NCI-H2227 (cell line): Measurements from ENCODE around the gene GSC2.
A peak's percentile ranks its signal among the peaks of the same experiment; 100 is the strongest.
"Not testable (repeated sequence)": the region's sequence is repeated elsewhere in the genome, so short reads cannot be mapped to it uniquely, and the experiment has no call there.

Experiments
- DNase-seq: peaks from one replicate; lab custom pipeline; 2025; ENCODE audit not compliant: unreplicated experiment; lab: John Stamatoyannopoulos, UW

GSC2 gene

DNA sequence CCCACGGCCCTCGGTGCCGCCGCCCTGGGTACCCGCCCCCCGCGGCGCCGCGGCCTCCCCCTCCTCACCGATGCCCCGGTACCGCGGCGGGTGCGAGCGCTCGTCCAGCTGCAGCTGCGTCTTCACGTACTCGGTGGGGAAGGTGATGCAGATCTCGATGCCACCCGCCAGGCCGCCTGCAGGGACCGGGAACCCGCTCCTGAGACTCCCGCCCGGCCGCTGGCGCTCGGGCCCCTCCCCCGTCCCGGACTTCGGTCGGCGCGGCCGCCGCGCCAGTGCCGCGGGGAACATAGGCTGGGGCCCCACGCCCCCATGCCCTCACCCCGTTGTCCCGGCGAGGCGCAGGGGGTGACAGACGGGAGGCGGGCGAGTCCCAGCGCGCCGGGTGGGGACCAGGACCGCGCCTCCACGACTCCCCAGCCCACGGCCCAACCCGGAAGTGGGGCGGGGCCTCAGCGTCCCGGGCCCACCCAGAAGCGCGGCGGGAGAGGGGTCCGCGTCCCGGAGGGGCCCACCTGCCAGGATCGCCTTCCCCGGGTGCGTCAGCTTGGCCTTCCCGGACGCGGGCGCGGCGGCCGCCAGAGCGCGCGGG lies 28.1 kb upstream of the GSC2 start:
- DNase-seq: peak; percentile 89

DNA sequence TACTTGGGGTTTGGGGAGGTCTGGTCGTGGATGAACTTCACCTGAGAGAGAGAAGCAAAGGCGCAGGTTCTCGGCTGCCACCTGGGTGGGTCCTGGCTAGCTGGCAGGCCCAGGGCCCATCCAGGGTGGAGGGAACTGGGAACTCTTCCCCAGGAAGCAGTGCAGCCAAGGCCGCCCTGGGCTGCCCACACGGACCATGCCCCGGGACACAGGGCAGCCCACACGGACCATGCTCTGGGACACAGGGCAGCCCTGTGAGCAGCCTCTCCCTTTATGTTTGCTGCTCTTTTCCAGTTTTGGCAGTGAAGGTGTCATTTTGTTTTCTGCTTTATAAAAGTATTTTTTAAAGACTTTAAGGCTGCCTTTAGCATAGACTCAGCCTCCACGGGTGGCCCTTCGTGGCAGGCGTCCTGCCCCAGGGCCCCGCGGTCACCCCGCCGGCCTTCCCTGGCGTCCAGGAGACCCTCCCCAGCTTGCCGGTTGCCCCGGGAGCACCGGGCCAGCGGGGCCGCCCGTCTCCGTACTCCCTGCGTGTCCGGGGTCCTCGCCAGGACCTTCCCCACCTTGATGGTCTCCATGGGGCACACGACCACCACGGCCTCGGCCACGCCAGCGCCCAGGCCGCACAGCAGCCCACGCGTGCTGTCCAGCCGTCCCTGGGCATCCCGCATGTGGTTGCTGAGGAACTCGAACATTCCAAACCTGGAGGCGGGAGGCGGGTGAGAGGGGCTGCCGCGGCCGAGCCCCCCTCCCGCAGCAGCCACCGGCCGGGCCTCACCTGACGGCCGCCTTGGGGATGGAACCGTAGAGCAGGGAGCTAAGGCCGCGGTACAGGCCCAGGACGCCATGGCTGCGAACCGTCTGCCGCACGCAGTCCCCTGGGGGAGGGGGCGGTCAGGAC lies 27.3 kb upstream of the GSC2 start:
- no peak for DNase-seq

DNA sequence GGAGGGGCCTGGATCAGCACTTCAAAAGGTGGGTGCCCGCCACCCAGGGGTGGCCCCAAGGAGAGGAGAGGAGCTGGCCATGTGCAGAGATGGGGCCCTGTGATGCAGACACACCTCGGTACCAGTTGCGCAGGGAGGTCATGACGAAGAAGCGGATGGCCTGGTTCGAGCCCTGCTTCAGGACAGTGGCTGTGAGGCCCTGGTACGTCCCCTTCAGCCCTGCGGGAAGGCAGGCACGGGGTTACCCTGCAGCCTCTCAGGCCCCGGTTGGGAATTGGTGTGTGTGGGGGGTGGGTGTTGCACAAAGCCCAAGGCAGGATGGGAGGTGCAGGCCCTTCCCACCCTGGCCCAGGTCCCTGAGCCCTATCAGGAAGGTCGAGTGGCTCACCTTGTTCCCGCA lies 26.6 kb upstream of the GSC2 start:
- no peak for DNase-seq

DNA sequence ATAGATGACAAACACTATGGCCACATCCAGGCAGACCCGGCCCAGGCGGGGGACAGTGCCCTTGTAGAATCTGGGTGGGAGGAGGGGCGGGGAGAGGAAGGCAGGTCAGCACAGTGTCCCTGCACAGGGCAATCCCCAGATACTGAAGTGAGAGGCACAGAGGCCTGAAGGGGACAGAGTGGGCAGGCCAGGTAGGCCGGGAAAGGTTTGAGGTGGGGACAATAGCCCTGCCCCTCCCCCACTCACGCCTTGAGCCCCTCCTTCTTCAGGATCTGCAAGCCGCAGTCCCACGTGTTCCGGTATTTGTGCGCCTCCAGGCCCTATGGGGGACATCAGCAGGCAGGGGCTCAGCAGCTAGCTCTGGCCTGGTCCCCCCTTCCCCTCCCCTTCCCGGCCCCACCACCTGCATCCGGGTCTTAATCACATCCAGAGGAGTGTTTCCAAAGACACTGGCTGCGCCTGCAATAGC lies 26.1 kb upstream of the GSC2 start:
- DNase-seq: no peak

DNA sequence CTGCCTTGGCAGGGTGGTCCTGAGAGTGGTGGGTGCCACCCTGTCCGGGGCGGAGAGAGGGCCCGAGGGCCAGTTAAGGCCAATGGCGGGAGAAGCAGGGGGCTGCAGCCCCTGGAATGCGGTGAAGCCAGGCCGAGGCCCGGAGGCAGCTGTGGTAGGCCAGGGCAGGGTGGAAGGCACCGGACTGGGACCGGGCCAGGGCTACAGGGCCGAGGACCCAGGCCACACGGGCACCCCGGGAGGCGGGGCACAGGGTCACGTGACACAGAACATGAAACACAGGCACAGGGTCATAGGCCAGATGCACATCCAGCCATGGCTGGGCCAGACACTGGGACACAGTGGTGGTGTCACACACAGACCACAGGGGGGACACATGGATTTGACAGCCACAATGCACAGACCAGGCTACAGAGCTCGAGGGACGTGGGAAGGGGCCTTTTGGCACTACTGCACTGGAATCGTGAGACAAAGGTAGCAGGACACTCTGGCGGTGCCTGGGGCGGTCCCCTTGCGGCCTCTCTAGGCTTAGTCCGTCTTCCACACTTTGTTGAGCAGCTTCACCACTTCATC lies 25.6 kb upstream of the GSC2 start:
- no peak for DNase-seq

DNA sequence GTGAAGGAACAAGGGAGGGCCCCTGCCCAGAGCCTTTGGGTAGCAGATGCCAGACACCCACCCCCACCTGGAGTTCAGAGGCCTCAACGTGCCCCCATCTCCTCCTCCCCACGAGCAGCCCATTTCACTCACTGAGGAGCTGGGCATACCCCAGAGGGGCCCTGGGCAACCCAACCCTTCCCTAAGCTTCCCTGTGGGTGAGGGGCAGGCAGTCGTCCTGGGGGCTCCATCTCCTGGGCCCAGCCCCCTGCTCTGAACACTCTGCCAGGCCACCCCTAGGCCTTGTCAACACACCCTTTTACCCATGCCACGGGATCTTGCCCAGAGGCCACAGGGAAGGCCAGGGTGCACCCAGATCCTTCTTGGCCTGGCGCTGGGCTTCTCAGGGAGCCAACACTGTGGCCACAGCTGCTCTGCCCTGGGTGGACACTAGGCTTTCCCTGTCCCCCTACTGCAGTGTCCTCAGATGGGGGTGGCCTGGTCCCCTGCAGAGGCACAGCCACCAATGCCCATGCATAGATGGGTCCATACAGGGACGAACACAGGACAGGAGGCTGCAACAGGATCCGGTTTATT lies 25.0 kb upstream of the GSC2 start:
- DNase-seq: no peak

DNA sequence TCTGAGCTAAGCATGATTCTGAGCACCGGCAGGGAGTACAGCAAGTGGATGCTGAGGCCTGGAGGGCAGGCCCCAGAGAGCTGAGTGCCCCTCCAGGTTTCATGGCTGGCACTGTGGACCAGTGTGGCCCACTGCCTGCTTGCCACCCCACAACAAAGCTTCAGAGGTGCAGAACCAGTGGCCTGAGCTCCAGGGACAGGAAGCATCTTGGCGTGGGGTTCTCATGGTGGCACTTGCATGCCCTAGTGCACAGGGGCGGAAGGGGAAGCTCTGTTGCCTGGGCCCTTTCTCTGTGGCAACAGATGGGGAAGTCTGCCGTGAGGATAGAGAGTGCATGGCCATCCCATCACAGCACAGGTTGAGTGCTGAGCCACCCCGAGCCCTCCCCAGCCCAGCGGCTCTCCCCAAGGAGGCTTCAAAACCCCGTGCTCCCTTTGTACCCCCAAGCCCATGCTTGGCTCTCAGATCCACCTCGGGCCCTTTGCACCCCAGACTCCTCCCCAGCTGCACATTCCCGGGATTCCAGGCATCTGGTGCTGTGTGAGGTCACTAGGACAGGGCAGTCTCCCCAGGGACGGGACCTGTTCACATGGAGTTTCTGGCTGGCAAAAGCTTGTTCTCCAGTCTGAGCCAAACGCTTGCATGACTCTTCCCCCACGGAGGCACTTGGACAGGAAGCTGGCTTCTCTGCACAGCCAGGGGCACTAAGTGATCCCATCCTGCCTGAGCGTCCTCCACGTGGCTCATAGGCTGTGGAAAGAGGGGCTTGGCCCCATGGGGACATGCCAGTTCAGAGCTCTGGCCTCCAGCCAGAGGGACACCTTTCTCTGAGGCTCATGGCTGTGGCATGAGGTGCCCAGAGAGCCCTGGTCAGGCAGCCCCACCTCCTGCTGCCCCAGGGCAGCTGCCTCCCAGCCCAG lies 24.3 kb upstream of the GSC2 start:
- DNase-seq: no peak

DNA sequence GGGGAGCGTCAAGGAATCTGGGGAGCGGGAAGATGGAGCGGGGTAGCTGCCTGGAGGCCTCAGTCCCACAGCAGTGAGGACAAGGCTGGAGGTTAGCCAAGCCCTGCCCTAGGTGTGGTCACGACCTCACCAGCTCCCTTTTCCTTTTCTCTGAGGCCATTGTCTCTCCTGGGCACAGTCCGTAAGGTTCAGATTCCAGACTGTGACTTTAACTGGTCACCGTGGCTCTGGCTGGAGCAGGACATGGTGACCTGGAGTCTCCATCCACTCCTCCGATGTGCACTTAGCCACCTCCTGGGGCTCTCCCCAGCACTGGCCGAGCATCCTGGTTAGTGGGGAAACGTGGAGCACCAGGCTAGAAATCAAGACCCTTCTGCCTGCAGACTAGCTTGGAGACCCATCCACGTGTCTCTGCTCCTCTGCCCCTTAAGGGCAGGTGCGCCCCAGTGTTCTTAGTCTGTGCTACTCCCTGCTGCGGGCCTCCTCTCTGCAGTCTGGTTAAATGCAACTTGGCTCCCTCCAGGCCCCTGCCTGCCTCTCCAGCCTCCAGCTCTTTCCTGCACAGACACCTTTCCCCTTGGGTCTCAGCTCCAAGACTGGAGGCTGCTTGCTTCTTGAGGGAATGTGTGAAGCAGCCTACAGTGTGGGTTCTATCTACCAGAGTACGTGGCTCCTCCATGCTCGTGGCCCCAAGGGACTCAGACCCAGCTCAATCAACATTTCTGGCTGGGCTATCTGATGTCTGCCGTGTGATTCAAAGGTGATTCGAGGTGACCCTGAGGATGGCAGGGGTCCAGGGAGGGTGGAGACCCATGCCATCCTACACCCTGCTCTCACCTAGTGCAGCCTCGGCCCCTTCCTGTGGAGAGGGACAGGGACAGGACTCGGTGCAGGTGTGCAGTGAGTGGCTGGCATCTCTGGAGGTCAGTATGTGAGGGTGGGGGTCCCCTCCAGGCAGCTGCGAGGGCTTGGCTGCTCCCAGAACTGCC lies 23.2 kb upstream of the GSC2 start:
- DNase-seq: no peak

DNA sequence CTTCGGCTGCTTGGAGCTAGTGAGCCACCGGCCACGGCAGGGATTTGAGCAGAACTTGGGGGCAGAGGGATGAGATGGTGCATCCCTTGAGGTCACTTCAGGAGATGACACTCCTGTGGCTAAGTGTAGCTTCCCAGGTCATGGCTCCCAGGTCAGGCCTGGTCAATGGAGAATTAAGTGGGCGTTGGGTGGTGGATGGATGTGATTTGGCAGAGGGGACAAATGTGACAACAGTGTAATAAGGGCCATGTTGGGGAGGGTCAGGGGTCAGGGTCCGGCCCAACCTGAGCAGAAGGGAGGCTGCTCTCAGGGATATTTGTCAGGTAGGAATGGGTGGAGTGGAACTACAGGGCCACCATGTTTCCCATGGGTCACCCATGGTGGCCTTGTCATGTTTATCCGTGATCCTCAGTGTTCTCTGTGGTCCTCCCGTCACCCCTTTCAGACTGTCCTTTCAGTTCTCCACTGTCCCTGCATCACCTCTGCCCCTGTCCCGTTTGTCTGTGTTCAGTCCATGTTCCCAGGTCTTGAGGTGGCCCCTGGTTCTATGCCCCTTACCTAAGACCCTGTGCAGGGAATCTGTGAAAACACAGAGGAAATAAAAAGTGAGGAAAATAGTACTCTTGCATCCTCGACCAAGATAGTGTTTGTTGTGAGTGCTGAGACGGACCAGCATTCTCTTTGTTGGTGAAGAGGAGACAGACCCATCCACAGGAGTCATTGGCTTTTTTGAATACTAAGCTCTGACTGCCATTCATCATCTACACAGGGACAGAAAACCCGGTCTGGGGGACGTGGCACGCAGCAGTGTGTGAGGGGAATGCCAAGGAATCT lies 22.3 kb upstream of the GSC2 start:
- DNase-seq: no peak

DNA sequence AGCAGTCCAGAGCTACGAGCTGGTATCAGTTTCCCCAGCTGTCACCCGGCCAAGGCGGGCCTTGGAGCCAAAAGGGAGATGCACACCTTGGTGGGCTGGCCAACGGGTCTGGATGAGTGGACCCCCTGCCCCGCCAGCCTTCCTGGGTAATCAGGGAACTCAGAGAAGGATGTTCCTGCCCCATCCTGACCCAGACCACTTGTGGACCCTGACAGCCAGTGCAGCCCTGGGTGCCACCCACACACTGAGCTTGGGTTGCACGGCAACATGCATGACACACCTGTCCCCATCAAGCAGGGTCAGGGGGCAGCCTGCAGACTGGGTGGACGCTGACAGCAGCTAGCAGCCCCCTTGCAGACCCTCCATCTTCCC lies 19.8 kb upstream of the GSC2 start:
- DNase-seq: no peak

DNA sequence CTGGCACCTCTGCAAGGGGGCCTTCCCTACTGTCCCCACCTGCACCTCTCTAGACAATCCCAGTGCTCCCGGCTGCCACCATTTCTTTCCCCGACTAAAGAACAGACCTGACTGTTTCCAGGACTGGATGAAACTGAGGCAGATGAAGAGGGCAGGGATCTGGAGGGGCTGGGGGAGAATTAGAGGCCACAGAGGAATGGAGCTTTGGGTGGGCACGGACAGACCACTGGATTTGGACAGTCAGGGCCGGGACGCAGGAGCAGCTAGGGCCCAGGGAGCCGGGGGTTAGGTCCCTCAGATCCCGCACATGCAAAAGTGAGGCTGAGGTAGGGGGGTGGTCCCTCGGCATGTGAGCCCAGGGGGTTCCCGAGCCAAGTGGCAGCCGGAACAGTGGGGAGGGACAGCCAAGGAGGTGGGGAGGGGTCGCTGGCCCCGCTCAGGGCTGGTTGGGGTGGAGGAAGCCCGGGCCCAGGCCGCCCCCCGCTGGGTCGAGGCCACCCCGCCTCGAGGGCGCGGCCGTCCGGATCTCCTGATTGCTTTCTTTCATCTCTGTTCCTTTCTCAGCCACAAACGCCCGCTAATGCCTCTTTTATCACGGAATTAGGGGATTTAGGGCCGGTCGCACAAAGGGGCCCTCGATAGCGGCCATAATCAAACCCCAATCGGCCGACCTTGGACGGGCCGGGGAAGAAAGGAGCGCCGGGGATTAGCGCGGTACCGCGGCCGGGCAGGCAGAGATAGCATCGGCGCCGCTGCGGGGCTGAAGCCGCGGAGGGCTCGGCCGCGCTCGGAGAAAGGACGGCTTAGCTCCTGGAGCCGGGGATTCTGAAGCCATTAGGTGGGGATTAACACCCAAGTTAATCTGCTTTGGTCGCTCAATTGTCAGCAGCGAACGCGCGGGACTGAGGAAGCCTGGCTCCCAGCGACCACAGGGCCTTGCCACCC lies 19.2 kb upstream of the GSC2 start:
- no peak for DNase-seq

DNA sequence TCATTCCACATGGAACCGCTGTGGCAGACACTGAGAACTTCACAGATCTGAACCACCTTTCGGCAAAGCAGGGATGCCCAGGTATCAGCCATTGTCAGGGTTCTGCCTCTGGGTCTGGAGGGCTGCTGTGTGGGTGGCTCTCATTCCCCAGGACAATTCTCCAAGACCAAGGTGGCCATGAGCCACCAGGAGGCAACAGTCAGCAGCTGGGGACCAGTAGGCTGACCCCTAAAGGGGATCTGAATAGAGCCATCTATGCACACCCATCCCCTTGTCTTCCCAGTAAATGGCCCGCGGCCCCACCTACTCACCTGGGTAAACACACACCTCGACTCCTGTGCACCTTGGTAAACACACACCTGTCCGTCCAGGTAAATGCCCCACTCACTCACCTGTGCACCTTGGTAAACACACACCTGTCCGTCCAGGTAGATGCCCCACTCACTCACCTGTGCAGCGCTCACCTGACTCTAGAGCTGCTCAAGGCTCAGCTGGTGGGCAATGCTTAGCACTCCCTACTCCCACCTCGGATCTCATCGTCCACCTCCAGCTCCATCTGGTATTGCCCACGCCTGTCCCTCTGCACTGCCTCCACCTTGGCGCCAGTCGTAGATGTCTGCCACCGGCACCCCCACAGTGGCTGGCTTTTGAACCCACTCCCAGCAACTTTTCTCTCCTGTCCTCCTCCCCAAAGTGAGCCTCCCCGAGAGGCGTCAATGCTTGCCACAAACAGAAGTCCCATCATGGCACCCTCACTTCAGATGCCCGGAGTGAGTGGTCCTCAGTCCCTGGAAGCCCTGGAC lies 18.2 kb upstream of the GSC2 start:
- DNase-seq: no peak

DNA sequence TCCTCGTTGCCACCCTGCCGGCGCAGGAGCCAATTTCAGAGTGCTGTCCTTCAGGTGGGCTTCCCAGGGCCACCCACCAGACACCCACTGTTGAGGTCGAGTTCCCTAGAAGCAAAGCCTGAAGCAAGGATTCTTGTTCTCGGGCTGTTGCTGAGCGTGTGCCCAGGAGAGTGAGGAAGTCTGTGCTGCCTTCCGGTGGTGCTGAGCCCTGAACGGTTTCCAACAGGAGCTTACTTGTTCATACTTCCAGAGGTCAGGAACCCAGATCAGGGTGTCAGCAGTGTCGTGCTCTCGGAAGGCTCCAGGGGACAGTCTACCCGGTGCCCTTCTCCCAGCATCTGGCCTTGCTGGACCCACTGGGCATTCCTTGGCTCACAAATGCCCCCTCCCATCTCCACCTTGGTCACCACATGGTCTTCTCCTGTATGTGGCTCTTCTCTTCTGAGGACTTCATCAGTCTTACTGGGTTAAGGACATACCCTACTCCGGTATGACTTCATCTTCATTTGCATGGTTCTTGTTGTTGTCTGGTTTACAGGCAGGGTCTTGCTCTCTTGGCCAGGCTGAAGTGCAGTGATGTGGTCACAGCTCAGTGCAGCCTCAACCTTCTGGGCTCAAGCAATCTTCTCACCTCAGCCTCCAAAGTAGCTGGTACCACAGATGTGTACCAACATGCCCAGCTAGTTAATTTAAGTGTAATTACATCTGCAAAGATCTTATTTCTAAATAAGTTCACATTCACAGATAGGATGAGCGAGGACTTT lies 17.2 kb upstream of the GSC2 start:
- DNase-seq: no peak

DNA sequence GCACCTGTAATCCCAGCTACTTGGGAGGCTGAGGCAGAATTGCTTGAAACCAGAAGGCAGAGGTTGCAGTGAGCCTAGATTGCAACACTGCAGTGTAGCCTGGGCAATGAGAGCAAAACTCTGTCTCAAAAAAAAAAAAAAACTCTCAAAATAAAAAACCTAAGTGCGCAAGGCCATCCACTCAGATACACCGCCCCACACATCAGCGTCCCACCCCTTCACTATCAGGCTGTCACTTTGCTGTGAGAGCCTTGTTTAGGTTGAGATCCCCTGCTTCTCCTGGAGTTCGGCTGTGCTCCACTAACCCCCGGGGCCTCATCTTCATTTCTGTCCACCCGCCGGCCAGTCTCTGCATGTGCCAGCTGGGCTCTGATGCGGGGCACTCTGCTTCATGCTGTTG lies 16.3 kb upstream of the GSC2 start:
- DNase-seq: no peak

DNA sequence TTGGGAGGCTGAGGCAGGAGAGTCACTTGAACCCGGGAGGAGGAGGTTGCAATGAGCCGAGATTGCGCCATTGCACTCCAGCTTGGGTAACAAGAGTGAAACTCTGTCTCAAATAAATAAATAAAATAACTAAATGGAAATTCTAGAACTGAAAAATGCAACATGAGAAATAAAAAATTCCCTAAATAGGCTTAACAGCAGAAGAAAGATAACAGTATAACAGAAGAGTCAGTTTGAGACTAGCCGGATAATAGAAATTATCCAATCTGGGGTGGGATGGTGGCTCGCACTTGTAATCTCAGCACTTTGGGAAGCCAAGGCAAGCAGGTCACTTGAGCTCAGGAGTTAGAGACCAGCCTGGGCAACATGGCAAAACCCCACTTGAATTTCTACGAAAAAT lies 14.3 kb upstream of the GSC2 start:
- no peak for DNase-seq

DNA sequence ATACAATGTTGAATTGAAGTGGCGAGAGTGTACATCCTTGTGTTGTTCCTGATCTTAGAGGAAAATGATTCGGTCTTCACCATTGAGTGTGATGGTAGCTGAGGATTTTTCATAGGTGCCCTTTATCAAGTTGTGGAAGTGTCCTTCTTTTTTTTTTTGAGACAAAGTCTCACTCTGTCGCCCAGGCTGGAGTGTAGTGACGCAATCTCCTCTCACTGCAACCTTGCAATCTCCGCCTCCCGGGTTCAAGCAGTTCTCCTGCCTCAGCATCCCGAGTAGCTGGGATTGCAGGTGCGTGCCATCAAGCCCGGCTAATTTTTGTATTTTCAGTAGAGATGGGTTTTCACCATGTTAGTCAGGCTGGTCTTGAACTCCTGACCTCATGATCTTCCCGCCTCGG lies 8.6 kb upstream of the GSC2 start:
- not testable (repeated sequence) for DNase-seq
